Omental fat pad (tissue), 4 donors: Measurements from ENCODE around the gene ZNF585A. TPM values are rescaled to one million over a fixed set of nuclear protein-coding genes. Genes with fewer than 3 reads are reported as not detected.
"Not testable (repeated sequence)": the region's sequence is repeated elsewhere in the genome, so short reads cannot be mapped to it uniquely, and the experiment has no call there.

Experiments
- ATAC-seq: fragments of 150-250 bp; one replicate; pipeline ENCODE4 v1.9.1; 2016; ENCODE audit warnings: mild to moderate bottlenecking, moderate library complexity; ENCODE audit not compliant: low FRiP score
- DNase-seq: peaks from one replicate; pipeline ENCODE4 v3.0.0-alpha.2; 2019; ENCODE audit warnings: low spot score
- total RNA-seq, 4 donors: library from RNA; depleted of rRNA; stranded (reverse); fragments of >200 nt; gene quantifications; one replicate each; pipeline ENCODE4 v1.1.0, GENCODE V29; 2016
- TF ChIP-seq, protein P1 (sequence below), 3 donors: fragments of 450-650 bp; IDR thresholded peaks; one replicate each; pipeline ENCODE4 v1.5.1; 2016 to 2017; ENCODE audit warnings: antibody characterized with exemption in 3 of 3, mild to moderate bottlenecking in 3 of 3, moderate library complexity in 2 of 3

Gene ZNF585A
- total RNA-seq, 4 donors from 2014 or later, result 3.8 to 12.8 (median 7.4) TPM

DNA sequence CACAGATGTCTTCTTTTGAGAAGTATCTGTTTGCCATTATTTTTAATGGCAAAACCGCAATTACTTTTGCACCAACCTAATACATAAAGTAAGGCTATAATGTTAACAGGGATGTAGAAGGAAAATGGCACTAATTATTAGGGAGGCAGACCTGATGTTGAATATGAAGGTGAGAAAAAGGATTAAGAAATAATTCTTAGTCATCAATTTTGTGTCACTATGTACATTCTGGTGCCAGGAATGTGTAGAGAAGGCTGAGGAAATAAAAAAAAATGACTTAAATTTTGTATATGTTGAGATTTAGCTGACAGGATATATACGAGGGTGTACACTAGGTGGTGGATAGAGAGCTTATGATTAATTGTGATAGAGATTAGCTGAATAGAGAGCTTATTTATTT, 25.3 kb upstream of the ZNF585A start:
- no peak for DNase-seq
- ATAC-seq, result no peak
- TF ChIP-seq, protein P1, sequence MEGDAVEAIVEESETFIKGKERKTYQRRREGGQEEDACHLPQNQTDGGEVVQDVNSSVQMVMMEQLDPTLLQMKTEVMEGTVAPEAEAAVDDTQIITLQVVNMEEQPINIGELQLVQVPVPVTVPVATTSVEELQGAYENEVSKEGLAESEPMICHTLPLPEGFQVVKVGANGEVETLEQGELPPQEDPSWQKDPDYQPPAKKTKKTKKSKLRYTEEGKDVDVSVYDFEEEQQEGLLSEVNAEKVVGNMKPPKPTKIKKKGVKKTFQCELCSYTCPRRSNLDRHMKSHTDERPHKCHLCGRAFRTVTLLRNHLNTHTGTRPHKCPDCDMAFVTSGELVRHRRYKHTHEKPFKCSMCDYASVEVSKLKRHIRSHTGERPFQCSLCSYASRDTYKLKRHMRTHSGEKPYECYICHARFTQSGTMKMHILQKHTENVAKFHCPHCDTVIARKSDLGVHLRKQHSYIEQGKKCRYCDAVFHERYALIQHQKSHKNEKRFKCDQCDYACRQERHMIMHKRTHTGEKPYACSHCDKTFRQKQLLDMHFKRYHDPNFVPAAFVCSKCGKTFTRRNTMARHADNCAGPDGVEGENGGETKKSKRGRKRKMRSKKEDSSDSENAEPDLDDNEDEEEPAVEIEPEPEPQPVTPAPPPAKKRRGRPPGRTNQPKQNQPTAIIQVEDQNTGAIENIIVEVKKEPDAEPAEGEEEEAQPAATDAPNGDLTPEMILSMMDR (IDR thresholded peaks at IDR 0.05), result no peak

DNA sequence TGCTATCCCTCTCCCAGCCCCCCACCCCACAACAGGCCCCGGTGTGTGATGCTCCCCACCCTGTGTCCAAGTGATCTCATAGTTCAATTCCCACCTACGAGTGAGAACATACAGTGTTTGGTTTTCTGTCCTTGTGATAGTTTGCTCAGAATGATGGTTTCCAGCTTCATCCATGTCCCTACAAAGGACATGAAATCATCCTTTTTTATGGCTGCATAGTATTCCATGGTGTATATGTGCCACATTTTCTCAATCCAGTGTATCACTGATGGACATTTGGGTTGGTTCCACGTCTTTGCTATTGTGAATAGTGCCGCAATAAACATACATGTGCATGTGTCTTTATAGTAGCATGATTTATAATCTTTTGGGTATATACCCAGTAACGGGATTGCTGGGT, 24.6 kb upstream of the ZNF585A start:
- ATAC-seq, DNase-seq: not testable (repeated sequence)

DNA sequence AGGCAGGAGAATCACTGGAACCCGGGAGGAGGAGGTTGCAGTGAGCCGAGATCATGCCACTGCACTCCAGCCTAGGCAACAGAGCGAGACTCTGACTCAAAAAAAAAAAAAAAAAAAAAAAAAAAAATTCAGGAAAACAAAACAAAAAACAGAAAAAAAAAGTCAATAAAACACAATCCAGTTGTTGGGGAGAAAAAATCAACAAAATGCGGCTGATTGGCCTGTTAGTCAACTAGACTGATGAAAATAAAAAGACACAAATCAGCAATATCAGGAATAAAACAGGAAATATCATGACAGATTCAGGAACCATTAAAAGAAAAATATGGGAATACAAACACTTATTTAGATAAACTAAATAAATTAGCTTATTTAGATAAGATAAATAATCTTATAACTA, 22.8 kb upstream of the ZNF585A start:
- ATAC-seq, DNase-seq: not testable (repeated sequence)

DNA sequence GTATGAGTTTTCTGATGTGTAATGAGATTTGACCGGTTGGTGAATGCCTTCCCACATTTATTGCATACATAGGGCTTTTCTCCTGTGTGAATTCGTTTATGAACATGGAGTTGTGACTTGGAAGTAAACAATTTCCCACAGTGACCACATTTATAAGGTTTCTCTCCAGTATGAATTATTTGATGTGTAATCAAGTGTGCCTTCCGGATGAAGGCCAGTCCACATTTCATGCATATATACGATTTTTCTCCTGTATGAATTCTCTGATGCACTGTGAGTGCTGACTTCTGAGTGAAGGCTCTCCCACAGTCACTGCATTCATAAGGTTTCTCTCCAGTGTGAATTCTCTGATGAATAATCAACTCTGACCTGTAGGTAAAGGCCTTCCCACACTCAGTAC, 13.6 kb upstream of the ZNF585A start:
- DNase-seq, ATAC-seq: not testable (repeated sequence)

DNA sequence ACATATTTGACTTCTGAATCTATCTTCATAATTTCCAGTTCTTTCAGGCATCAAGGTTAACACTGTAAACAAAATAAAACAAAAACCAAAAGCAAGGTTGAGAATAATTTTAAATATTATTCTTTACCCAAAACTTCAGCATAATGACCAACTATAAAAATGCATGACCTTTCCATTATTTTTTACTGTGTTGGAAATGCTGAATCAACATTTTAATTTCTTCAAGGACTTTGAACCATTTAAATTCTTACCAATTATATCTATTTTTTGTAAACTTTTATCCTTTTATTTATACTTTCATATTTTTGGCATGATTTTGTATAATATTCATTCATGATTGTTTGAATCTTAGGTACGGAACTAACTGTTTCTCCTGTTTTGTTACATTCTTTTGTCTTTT, 6.9 kb downstream of the ZNF585A start:
- TF ChIP-seq, protein P1 (IDR thresholded peaks at IDR 0.05), result no peak
- DNase-seq (no peak), ATAC-seq (no peak)

DNA sequence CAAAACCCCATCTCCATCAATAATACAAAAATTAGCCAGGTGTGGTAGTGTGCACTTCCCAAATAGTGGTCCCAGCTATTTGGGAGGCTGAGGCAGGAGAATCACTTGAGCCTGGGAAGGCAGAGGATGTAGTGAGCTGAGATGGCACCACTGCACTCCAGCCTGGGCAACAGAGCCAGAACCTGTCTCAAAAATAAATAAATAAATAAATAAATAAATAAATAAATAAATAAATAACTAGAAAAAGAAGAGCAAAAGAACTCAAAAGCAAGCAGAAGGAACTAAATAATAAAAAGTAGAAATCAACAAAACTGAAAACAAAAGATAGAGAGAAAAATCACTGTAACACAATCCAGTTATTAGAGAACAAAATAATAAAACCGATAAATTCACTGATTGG, 12.3 kb downstream of the ZNF585A start:
- TF ChIP-seq, protein P1 (IDR thresholded peaks at IDR 0.05), result no peak
- DNase-seq, result no peak
- no peak for ATAC-seq

DNA sequence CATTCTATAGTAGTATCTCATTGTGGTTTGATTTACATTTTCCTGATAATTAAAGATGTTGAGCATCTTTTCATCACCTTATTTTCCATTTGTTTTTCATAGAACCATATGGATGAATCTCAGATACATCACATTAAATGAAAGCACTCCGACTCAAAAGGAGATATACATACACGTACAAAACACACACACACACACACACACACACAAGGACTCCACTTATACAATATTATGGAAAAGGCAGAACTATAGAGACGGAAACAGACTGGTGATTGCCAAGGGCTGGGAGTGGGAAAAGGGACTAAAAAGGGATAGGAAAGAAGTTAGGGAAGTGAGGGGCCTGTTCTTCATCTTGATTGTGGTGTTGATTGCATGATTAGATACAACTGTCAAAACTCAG, 24.3 kb downstream of the ZNF585A start:
- ATAC-seq, result no peak
- TF ChIP-seq, protein P1 (IDR thresholded peaks at IDR 0.05), result no peak
- no peak for DNase-seq

DNA sequence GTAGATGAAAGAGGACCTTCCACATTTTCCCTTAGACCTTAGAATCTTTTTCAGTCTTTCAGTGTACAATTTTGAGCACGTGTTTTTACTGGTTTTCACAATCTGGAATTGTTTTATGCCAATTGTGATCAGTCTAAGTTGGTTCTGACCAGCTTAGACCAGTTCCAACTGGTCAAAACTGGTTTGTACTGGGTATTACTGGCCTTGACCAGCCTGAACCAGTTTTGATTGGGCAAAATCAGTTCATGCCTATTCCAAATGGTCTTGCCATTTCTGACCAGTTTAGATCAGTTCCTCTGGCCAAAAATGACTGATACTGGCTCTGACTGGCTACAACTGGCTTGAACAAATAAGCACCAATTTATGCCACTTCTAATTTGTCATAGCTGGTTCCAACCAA, 36.4 kb downstream of the ZNF585A start:
- TF ChIP-seq, protein P1 (IDR thresholded peaks at IDR 0.05), result no peak
- ATAC-seq, result no peak
- no peak for DNase-seq

DNA sequence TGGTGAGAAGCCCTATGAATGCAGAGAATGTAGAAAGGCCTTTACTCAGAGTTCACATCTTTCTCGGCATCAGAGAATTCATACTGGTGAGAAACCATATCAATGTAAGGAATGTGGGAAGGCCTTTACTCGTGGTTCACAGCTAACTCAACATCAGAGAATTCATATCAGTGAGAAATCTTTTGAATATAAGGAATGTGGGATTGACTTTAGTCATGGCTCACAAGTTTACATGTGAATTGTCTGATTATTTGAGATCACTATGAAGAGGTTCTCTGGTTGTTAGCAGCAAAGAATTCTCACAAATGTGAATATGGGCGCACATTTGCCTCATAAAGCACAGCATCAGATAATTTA, 43.7 kb downstream of the ZNF585A start:
- TF ChIP-seq, protein P1 (IDR thresholded peaks at IDR 0.05), result no peak
- no peak for DNase-seq
- ATAC-seq, result no peak
